Left forelimb (tissue), 1 donor: ENCODE measurements around the gene CALD1.

Experiments
- DNase-seq: peaks from one replicate; pipeline ENCODE4 v3.0.0-alpha.2; 2018; ENCODE audit warnings: low spot score

CALD1 gene

GRCh38 chr7:134865001-134865845, 85.8 kb downstream of the CALD1 start:
- no peak for DNase-seq

GRCh38 chr7:134866617-134867016, 87.2 kb downstream of the CALD1 start:
- no peak for DNase-seq

GRCh38 chr7:134870156-134870555, 90.7 kb downstream of the CALD1 start:
- no peak for DNase-seq

- DNase-seq, result no peak
These were observed 91.3 kb downstream of the CALD1 start for GRCh38 chr7:134870781-134871180.

GRCh38 chr7:134873253-134873652, 93.8 kb downstream of the CALD1 start:
- no peak for DNase-seq

- no peak for DNase-seq
These were observed 95.0 kb downstream of the CALD1 start for GRCh38 chr7:134874407-134874806.

GRCh38 chr7:134875867-134876266, 96.4 kb downstream of the CALD1 start:
- no peak for DNase-seq

- no peak for DNase-seq
These were observed 99.4 kb downstream of the CALD1 start for GRCh38 chr7:134878746-134879357.

- DNase-seq, result no peak
These were observed 100.5 kb downstream of the CALD1 start for GRCh38 chr7:134879815-134880475.

- no peak for DNase-seq
These were observed 103.0 kb downstream of the CALD1 start for GRCh38 chr7:134882481-134882880.

- no peak for DNase-seq
These were observed 106.5 kb downstream of the CALD1 start for GRCh38 chr7:134885967-134886352.

GRCh38 chr7:134886353-134887057, 107.1 kb downstream of the CALD1 start:
- DNase-seq, result no peak

GRCh38 chr7:134887523-134887922, 108.1 kb downstream of the CALD1 start:
- DNase-seq, result no peak

GRCh38 chr7:134888141-134888740, 108.8 kb downstream of the CALD1 start:
- DNase-seq, result no peak

GRCh38 chr7:134890246-134891240, 111.1 kb downstream of the CALD1 start:
- DNase-seq, result no peak

GRCh38 chr7:134891262-134891695, 111.8 kb downstream of the CALD1 start:
- peak; percentile 89 for DNase-seq

GRCh38 chr7:134891696-134892678, 112.6 kb downstream of the CALD1 start:
- DNase-seq, result no peak

GRCh38 chr7:134892963-134893362, 113.5 kb downstream of the CALD1 start:
- no peak for DNase-seq

- DNase-seq, result no peak
These were observed 114.5 kb downstream of the CALD1 start for GRCh38 chr7:134893920-134894319.
